Vagina (tissue), 2 donors: ENCODE data around the gene LGALS3. TPM values are rescaled to one million over a fixed set of nuclear protein-coding genes. Genes with fewer than 3 reads are reported as not detected.

ENCODE experiments used
- DNase-seq, 2 donors: peaks; one replicate each; pipeline ENCODE4 v3.0.0-alpha.2; 2017; ENCODE audit errors: extremely low spot score in 2 of 2
- H3K27ac ChIP-seq: fragments of 200-600 bp; sonication (generic); one replicate; pipeline ENCODE4 v1.5.1; 2019
- H3K27me3 ChIP-seq: fragments of 200-600 bp; sonication (generic); one replicate; pipeline ENCODE4 v1.5.1; 2019
- H3K36me3 ChIP-seq, 2 donors: fragments of 200-600 bp; sonication (generic); one replicate each; pipeline ENCODE4 v1.5.1; 2017 to 2019
- H3K4me1 ChIP-seq: fragments of 200-600 bp; sonication (generic); one replicate; pipeline ENCODE4 v1.5.1; 2019
- H3K4me3 ChIP-seq, 2 donors: fragments of 200-600 bp; sonication (generic); 1 replicate in 1 of 2; 2 replicates in 1 of 2; pipeline ENCODE4 v1.5.1; 2016 to 2019
- H3K9me3 ChIP-seq: fragments of 200-600 bp; sonication (generic); one replicate; pipeline ENCODE4 v1.5.1; 2019
- CTCF ChIP-seq, 3 experiments: fragments of 450-650 bp in 2 of 3; fragments of 200-600 bp in 1 of 3; sonication (generic) in 1 of 3; IDR thresholded peaks; one replicate each; pipeline ENCODE4 v1.5.1; 2017 to 2019; ENCODE audit warnings: antibody characterized with exemption in 3 of 3, mild to moderate bottlenecking in 2 of 3, moderate library complexity in 2 of 3
- POLR2A ChIP-seq, 2 donors: fragments of 450-650 bp; IDR thresholded peaks; one replicate each; pipeline ENCODE4 v1.6.1; 2017; ENCODE audit warnings: antibody characterized with exemption in 2 of 2, mild to moderate bottlenecking in 2 of 2, moderate library complexity in 2 of 2
- POLR2AphosphoS5 ChIP-seq, 2 donors: sonication (generic); formaldehyde crosslinking; IDR thresholded peaks; one replicate each; pipeline ENCODE4 v1.9.0; 2017; ENCODE audit warnings: antibody characterized with exemption in 2 of 2, mild to moderate bottlenecking in 2 of 2, low read depth in 1 of 2; ENCODE audit not compliant: insufficient read depth in 1 of 2
- intact Hi-C: fragments of 100-400 bp; cut with DNase I; formaldehyde crosslinking; loops from one replicate; pipeline ENCODE4 v1.15.1; 2023
- total RNA-seq: library from RNA; depleted of rRNA; stranded (reverse); fragments of >200 nt; gene quantifications from one replicate; pipeline ENCODE4 v1.2.3, GENCODE V29; 2016

LGALS3 gene
- total RNA-seq, 1 donor from 2014 or later, result 417 TPM

GRCh38 chr14:55115460-55115859, 13.6 kb upstream of the LGALS3 start:
- no peak for TF ChIP-seq POLR2A (IDR thresholded peaks at IDR 0.05)
- TF ChIP-seq CTCF (IDR thresholded peaks at IDR 0.05), result no peak
- TF ChIP-seq POLR2AphosphoS5 (IDR thresholded peaks at IDR 0.05; ENCODE audit: insufficient read depth in 1 of 2, low read depth in 1 of 2), result no peak
- Histone ChIP-seq H3K9me3 (no peaks in the 10 kb centered on the region), H3K27ac (no peak overlapping the region)

GRCh38 chr14:55115861-55116245, 13.2 kb upstream of the LGALS3 start:
- intact Hi-C loops, result no loop called here
- H3K27ac ChIP-seq, result no peak overlapping the region
- H3K9me3 ChIP-seq, result no peaks in the 10 kb centered on the region
- H3K4me1 ChIP-seq, result peaks cover 34% of the 10 kb centered on the region
- TF ChIP-seq POLR2A (IDR thresholded peaks at IDR 0.05) (no peak), CTCF (IDR thresholded peaks at IDR 0.05) (no peak)
- H3K4me3 ChIP-seq, result no peak overlapping the region
- DNase-seq, result no peak
- no peaks in the 10 kb centered on the region for H3K27me3 ChIP-seq
- H3K36me3 ChIP-seq, result no peaks in the 10 kb centered on the region

More at GRCh38 chr14:55115460-55115859, 13.6 kb upstream of the LGALS3 start:
- no peak for DNase-seq
- Histone ChIP-seq H3K4me1 (peaks cover 30% of the 10 kb centered on the region), H3K4me3 (no peak overlapping the region), H3K27me3 (no peaks in the 10 kb centered on the region), H3K36me3 (no peaks in the 10 kb centered on the region)
- intact Hi-C loops, result no loop called here

- Histone ChIP-seq H3K4me1 (peaks cover 40% of the 10 kb centered on the region), H3K27me3 (no peaks in the 10 kb centered on the region), H3K9me3 (no peaks in the 10 kb centered on the region), H3K27ac (no peak overlapping the region), H3K4me3 (no peak overlapping the region), H3K36me3 (no peaks in the 10 kb centered on the region)
- TF ChIP-seq POLR2AphosphoS5 (IDR thresholded peaks at IDR 0.05; ENCODE audit: insufficient read depth in 1 of 2, low read depth in 1 of 2), result no peak
- no peak for TF ChIP-seq POLR2A (IDR thresholded peaks at IDR 0.05)
- no peak for TF ChIP-seq CTCF (IDR thresholded peaks at IDR 0.05)
- DNase-seq, result no peak
- intact Hi-C loops, result no loop called here
Measured at GRCh38 chr14:55116246-55117030, 12.6 kb upstream of the LGALS3 start.

- Histone ChIP-seq H3K4me3 (no peak overlapping the region), H3K27me3 (no peaks in the 10 kb centered on the region), H3K4me1 (peaks cover 55% of the 10 kb centered on the region), H3K27ac (peak overlapping the region; percentile 83), H3K9me3 (no peaks in the 10 kb centered on the region), H3K36me3 (no peaks in the 10 kb centered on the region)
- TF ChIP-seq CTCF (IDR thresholded peaks at IDR 0.05) (no peak), POLR2AphosphoS5 (IDR thresholded peaks at IDR 0.05; ENCODE audit: insufficient read depth in 1 of 2, low read depth in 1 of 2) (peak in 1 of 2 donors; percentile 74)
- DNase-seq, result no peak
- intact Hi-C loops, result no loop called here
Measured at GRCh38 chr14:55117803-55118441, 11.1 kb upstream of the LGALS3 start.

- peak in 1 of 2 donors; percentile 9 for TF ChIP-seq POLR2AphosphoS5 (IDR thresholded peaks at IDR 0.05; ENCODE audit: insufficient read depth in 1 of 2, low read depth in 1 of 2)
- TF ChIP-seq CTCF (IDR thresholded peaks at IDR 0.05), result no peak
- Histone ChIP-seq H3K36me3 (no peaks in the 10 kb centered on the region), H3K27me3 (no peaks in the 10 kb centered on the region), H3K9me3 (no peaks in the 10 kb centered on the region), H3K27ac (peak overlapping the region; percentile 83), H3K4me1 (peaks cover 63% of the 10 kb centered on the region), H3K4me3 (no peak overlapping the region)
- DNase-seq, result no peak
- intact Hi-C loops, result no loop called here
Measured at GRCh38 chr14:55118761-55119160, 10.3 kb upstream of the LGALS3 start.
